Adrenal gland (tissue), 12 donors: ENCODE data around the gene RALGAPA1. TPM values are rescaled to one million over a fixed set of nuclear protein-coding genes. Genes with fewer than 3 reads are reported as not detected.

Experiments
- DNase-seq, 7 donors: peaks; one replicate each; pipeline ENCODE4 v3.0.0-alpha.2; 2019 to 2020
- H3K27ac ChIP-seq, 5 donors: fragments of 200-600 bp; sonication (generic) in 4 of 5; 1 replicate in 3 of 5; 2 replicates in 2 of 5; pipeline versions ENCODE4 v1.5.1 to v1.8.0; 2016 to 2020; ENCODE audit warnings: mild to moderate bottlenecking in 1 of 5
- H3K27me3 ChIP-seq: fragments of 200-600 bp; 2 replicates; pipeline ENCODE4 v1.8.0; 2021
- H3K36me3 ChIP-seq, 2 donors: fragments of 200-600 bp; replicated peaks in 1 of 2; 1 replicate in 1 of 2; 2 replicates in 1 of 2; pipeline versions ENCODE4 v1.5.1 to v1.8.0; 2018 to 2022
- H3K4me1 ChIP-seq, 2 donors: fragments of 200-600 bp; replicated peaks in 1 of 2; 1 replicate in 1 of 2; 2 replicates in 1 of 2; pipeline versions ENCODE4 v1.5.1 to v1.8.0; 2018 to 2021
- H3K4me3 ChIP-seq, 4 donors: fragments of 200-600 bp; sonication (generic) in 3 of 4; one replicate each; pipeline ENCODE4 v1.5.1; 2016 to 2018
- H3K9me3 ChIP-seq, 3 donors: fragments of 200-600 bp; sonication (generic) in 1 of 3; replicated peaks in 1 of 3; 1 replicate in 2 of 3; 2 replicates in 1 of 3; pipeline versions ENCODE4 v1.5.1 to v1.8.0; 2016 to 2021
- POLR2A ChIP-seq, 2 donors: fragments of 450-650 bp; IDR thresholded peaks; one replicate each; pipeline ENCODE4 v1.6.1; 2017; ENCODE audit warnings: antibody characterized with exemption in 2 of 2, mild to moderate bottlenecking in 2 of 2, moderate library complexity in 1 of 2
- WGBS, 4 donors: extraction: QIAGEN DNeasy Blood & Tissue Kit in 2 of 4; methylation state at CpG; one replicate each; pipeline versions ENCODE4 v1.1.5 to v1.1.7; 2013 to 2017; 5-methylcytosine and 5-hydroxymethylcytosine counted together
- intact Hi-C, 2 donors: fragments of 100-400 bp; cut with DNase I; formaldehyde crosslinking; loops; one replicate each; pipeline versions ENCODE4 v1.14.1 to v1.15.0; 2022 to 2023
- polyA plus RNA-seq, 3 donors: library from polyadenylated mRNA; stranded (reverse); fragments of 200-250 nt in 2 of 3; fragments of 350-450 nt in 1 of 3; fragmentation: Illumina TruSeq in 1 of 3; extraction: RNeasy Lipid Tissue Mini Kit (QIAGEN cat#74804) in 1 of 3; gene quantifications; one replicate each; pipeline ENCODE4 v1.2.3, GENCODE V29; 2013 to 2014
- total RNA-seq, 9 donors: library from RNA; depleted of rRNA in 4 of 9; stranded (reverse); fragments of >200 nt in 4 of 9; fragments of 120-200 nt in 1 of 9; fragmentation: NEBNext Ultra II Directional in 1 of 9; extraction: Animal tissue kit (Norgen Biotek cat#: 25700) in 1 of 9; gene quantifications; one replicate each; pipeline versions ENCODE4 v1.1.0 to v1.2.4, GENCODE V29; 2013 to 2023
- TF ChIP-seq, protein P1 (sequence below), 6 experiments: fragments of 450-650 bp in 4 of 6; fragments of 200-600 bp in 2 of 6; sonication (generic) in 1 of 6; IDR thresholded peaks; 1 replicate in 5 of 6; 2 replicates in 1 of 6; pipeline versions ENCODE4 v1.5.1 to v1.8.0; 2016 to 2021; ENCODE audit warnings: antibody characterized with exemption in 6 of 6, mild to moderate bottlenecking in 2 of 6, moderate library complexity in 1 of 6
- donor health status: healthy with polysubstance abuse.
- donor health status: Bipolar disorder and iron deficiency.
- donor health status: DM: yes; HTN: yes; CAD: no.
- donor health status: DM: no; HTN: no; CAD: no.
- donor health status: DM: no; HTN: no; CAD: no.
- donor health status: DM: yes; HTN: yes; CAD: no.

Gene RALGAPA1
- total and polyA plus RNA-seq, 12 donors: 31.7 to 116 (median 64.8) TPM

- Histone ChIP-seq H3K36me3 (no peaks in the 10 kb centered on the region), H3K9me3 (no peaks in the 10 kb centered on the region), H3K4me1 (peaks cover 16 to 31% of the 10 kb centered on the region in 2 donors), H3K27me3 (peaks cover 32% of the 10 kb centered on the region), H3K4me3 (peak overlapping the region in 3 of 4 donors; percentile 26 to 74 (median 40)), H3K27ac (no peak overlapping the region)
- intact Hi-C loops: no loop called here
- 2 to 4% (median 3%) methylated on average over 12 to 77 of the region's 77 CpGs for WGBS, 4 donors
- TF ChIP-seq, protein P1, sequence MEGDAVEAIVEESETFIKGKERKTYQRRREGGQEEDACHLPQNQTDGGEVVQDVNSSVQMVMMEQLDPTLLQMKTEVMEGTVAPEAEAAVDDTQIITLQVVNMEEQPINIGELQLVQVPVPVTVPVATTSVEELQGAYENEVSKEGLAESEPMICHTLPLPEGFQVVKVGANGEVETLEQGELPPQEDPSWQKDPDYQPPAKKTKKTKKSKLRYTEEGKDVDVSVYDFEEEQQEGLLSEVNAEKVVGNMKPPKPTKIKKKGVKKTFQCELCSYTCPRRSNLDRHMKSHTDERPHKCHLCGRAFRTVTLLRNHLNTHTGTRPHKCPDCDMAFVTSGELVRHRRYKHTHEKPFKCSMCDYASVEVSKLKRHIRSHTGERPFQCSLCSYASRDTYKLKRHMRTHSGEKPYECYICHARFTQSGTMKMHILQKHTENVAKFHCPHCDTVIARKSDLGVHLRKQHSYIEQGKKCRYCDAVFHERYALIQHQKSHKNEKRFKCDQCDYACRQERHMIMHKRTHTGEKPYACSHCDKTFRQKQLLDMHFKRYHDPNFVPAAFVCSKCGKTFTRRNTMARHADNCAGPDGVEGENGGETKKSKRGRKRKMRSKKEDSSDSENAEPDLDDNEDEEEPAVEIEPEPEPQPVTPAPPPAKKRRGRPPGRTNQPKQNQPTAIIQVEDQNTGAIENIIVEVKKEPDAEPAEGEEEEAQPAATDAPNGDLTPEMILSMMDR (IDR thresholded peaks at IDR 0.05): no peak
- TF ChIP-seq POLR2A (IDR thresholded peaks at IDR 0.05): no peak
- no peak for DNase-seq
Measured at GRCh38 chr14:35534208-35534872, 274.8 kb downstream of the RALGAPA1 start.

DNA sequence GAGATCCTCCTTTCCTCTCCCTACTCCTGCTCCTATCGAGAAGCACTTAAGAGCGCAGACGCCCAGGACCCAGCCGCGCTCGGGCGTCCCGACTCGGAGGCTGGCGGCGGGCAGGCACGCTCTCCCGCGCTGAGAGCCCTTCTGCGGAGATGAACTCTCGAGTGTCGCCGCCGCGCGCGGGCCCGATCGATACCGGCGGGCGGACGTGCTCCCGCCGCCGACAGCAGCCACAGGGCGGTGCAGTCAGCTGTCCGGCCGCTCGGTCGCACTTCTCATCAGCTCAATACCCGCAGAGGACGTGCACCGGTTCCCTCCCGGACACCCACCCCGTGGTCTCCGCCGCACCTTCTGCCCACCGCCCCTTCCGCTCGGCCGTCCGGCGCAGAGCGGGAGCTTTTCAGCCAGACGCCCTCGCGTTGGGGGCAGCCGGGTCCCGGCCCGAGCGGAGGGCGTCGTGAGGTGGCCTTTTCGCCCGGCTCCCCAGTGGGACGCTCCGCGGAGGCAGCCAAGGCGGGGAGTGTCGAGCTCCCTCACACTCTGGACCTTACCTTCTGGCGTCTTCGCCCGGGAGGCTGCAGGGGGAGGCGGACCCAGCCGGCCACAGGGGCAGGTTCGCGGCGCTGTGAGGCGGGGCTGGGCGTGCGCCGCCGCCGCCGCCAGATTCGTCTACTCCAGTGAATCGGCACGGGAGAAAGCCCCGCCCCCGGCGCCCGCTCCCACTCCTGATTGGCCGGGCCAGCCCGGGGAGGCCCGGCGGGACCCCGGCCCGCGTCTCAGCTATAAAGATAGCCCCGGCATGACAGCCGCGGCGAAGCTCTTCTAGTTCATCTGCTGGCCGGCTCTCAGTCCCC, 275.5 kb downstream of the RALGAPA1 start, which contains the start of gene INSM2:
Gene INSM2 (plus strand): TSS at position 808 of the 851 bp plus-strand sequence. CDS start 89 bp downstream, outside the sequence.
- TF ChIP-seq POLR2A (IDR thresholded peaks at IDR 0.05): no peak
- TF ChIP-seq, protein P1 (IDR thresholded peaks at IDR 0.05): peak in 1 of 6 experiments; percentile 3
- H3K27ac ChIP-seq: no peak within 1 kb of the TSS
- WGBS, 4 donors: 0 to 1% (median 1%) methylated on average over 15 to 100 of the region's 100 CpGs
- H3K4me1 ChIP-seq: peaks cover 16 to 31% of the 10 kb centered on the region in 2 donors
- H3K9me3 ChIP-seq: no peaks in the 10 kb centered on the region
- intact Hi-C loops: no loop called here
- no peaks in the 10 kb centered on the region for H3K36me3 ChIP-seq
- peak within 1 kb of the TSS in 3 of 4 donors; percentile 26 to 74 (median 40) for H3K4me3 ChIP-seq
- peak; percentile 42 to 89 (median 69) for DNase-seq
- peaks cover 37% of the 10 kb centered on the region for H3K27me3 ChIP-seq

GRCh38 chr14:35532783-35533356, 276.2 kb downstream of the RALGAPA1 start:
- no peak for DNase-seq
- Histone ChIP-seq H3K9me3 (no peaks in the 10 kb centered on the region), H3K4me3 (peak overlapping the region in 2 of 4 donors; percentile 40 to 74), H3K27ac (no peak overlapping the region), H3K27me3 (peaks cover 37% of the 10 kb centered on the region), H3K4me1 (peaks cover 16 to 31% of the 10 kb centered on the region in 2 donors), H3K36me3 (no peaks in the 10 kb centered on the region)
- TF ChIP-seq, protein P1 (IDR thresholded peaks at IDR 0.05): no peak
- TF ChIP-seq POLR2A (IDR thresholded peaks at IDR 0.05): no peak
- intact Hi-C loops: no loop called here
- WGBS, 4 donors: 10 to 18% (median 13%) methylated on average over 6 of the region's 6 CpGs
